ENCODE measurements around the gene SCIN.
A peak's percentile ranks its signal among the peaks of the same experiment; 100 is the strongest.
"Not testable (repeated sequence)": the region's sequence is repeated elsewhere in the genome, so short reads cannot be mapped to it uniquely, and the experiment has no call there.

The SCIN gene

DNA sequence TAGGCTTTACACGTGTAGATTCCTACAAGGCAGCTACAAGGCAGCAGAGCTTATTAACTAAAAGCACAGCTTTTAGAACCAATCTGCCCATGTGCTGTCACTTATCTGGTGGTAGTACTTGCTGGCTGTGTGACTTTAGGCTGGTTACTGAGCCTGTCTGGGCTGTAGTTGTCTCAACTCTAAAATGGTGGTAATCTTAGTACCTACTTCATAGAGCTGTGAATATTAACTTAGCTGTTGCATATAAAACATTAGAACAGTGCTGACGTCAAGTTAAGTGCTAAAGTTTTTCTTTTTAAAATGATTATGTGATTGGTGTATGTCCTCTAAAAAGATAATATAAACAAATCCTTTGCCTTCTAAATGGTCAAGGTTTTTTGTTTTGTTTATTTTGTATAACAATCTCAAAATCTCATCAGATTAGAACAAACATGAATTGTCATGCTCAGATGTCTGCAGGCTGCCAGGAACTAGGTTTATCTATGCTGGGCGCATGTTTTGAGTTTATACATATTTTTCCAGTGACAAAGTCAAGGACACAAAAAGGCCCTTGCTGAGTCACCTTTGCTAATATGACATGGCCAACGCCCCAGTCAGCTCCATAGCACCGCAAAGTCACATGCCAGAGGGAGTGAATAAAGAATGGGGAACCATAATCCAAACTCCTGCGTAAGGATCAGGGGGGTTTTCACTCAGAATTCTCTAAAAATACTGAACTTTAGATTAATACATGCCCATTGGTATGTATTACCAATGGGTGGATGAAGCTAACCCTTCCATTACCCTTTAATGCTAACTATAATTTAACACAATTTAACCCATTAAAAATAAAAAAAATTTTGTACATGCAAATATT, 77.1 kb downstream of the SCIN start:
- DNase-seq, result no peak

DNA sequence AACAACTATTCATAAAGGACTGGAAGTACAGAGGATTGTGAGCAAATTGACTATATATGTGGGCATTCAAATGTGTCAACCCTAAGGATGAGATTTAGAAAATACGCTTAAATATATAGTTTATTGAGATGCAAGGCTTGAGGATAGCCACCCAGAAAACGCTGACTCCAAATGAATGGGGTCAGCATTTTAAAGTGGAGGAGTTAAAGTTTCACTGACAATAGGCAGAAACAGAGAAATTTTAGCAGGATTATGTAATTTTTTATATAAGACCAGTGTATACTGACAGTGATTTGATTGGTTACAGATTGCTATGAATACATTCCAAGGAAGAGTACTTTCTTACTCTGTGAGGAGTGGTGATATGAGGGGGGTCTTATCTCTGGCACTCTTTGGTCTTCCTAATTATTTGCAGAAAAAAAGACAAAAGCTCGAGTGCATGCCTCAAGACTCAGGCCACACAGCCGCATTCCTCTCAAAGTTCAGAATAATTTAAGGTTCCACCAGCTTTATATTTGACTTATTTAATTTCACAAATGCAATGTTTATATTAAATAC, 78.3 kb downstream of the SCIN start:
- no peak for DNase-seq

DNA sequence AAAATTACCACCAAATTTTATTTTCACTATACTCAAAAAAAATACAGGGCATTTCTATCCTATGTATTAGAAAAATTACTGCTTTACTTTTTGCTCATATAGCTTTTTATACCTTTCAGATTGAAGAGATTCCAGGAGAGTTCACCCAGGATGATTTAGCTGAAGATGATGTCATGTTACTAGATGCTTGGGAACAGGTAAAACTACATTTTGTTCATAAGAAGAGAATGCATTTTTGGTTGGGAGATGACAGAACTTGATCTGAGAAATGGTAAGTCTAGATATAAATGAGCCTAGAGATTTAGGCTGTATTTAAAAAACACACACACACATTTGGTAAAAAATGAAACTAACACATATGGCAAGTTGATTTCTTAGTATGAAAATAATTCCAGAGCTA, 78.8 kb downstream of the SCIN start:
- DNase-seq, result no peak

DNA sequence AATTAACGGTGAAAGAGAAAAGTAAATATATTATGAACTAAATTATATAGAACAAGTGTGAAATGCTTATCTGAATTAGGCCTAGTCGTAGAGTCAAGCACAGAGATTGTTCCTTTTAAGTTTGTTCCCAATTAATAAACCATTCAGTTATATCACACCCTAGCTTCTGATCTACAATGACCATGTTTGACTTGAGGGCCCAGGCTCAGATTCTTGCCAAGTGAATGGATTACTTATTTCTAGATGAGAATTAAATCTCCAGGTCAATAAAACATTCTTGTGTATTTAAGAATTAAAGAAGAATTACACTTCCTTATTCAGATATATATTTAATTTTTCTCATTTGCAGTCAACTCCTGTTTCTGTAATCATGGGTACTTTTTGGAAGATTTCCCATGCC, 79.6 kb downstream of the SCIN start:
- no peak for DNase-seq

DNA sequence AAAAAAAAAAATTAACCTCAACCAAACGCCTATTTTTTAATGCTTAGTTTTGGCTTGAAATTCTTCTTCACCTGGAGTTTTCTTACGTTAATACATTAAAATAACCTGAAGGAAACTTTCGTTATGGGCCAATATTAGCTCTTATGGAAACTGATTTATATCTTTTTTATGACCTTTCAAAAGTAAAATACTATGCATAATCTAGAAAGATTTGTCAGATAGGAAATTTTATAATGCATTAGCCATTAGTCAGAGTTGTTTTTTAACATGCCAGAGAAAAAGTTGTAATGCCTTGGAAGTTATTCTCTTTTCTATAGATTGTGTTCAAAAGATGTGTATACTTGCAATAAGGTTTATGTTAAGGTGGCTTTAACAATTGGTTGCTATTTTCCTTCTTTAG, 82.6 kb downstream of the SCIN start:
- no peak for DNase-seq

DNA sequence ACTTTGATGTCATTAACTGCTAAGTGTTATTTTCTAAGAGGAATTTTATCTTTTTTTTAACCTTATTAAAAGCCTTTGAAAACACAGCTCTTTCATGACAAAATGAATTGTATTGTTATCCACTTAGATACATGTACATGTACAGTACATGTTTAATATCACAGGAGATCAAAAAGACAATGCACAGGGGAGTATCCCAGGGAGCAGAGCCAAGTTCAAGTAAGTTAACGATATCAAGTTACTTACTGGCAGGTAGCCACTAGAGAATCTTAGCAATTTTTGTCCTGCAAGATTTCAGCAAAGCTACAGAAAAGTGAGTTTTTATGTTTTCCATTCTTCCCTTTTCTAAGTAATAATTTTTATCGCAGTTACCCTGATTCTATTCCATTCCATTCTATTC, 83.0 kb downstream of the SCIN start:
- DNase-seq, result no peak

DNA sequence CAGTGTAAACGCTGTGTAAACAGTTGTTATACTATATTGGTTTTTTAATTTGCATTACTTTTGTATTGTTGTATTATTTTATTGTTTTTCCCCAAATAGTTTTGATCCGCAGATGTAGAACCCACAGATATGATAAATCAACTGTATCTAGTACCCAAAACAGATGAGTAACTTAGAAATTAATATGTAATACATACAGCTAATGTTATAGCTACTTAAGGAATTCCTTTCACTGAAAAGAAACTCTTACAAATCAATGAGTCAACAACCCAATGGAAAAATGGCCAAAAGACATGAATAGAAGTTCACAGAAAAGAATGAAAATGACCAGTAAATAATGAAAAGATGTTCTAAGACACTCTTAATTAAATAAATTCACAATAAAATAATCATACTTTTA, 84.6 kb downstream of the SCIN start:
- DNase-seq, result no peak

DNA sequence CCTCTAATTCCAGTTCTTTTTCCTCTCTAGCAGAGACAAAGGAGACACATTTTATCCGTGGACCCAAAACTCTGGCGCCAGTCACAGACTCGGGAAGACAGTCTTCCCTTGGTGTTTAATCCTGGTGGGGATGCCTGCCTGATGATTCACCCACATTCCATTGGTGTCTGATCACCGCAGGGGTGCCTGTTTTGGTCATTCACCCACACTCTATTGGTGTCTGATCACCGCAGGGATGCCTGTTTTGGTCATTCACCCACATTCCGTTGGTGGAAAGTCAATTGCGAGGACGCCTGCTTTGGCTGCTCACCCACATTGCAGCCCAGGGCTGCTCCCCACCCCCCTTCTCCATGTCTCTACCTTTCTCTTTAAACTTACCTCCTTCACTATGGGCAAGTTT, 89.9 kb downstream of the SCIN start:
- DNase-seq, result not testable (repeated sequence)

DNA sequence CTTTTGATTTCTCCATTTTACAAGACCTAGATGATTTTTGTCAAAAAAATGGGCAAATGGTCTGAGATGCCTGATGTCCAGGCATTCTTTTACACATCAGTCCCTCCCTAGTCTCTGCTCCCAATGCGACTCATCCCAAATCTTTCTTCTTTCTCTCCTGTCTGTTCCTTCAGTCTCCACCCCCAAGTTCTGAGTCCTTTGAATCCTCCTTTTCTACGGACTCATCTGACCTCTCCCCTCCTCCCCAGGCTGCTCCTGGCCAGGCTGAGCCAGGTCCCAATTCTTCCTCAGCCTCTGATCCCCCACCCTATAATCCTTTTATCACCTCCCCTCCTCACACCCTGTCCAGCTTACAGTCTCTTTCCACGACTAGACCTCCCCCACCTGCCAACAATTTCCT, 90.5 kb downstream of the SCIN start:
- not testable (repeated sequence) for DNase-seq

DNA sequence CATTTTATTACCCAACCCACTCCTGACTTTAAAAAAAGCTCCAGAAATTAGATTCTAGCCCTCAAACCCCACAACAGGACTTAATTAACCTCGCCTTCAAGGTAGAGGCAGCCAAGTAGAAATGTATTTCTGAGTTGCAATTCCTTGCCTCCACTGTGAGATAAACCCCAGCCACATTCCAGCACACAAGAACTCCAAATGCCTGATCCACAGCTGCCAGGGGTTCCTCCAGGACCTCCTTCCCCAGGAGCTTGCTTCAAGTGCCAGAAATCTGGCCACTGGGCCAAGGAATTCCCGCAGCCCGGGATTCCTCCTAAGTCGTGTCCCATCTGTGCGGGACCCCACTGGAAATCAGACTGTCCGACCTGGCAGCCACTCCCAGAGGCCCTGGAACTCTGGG, 91.1 kb downstream of the SCIN start:
- DNase-seq, result no peak

DNA sequence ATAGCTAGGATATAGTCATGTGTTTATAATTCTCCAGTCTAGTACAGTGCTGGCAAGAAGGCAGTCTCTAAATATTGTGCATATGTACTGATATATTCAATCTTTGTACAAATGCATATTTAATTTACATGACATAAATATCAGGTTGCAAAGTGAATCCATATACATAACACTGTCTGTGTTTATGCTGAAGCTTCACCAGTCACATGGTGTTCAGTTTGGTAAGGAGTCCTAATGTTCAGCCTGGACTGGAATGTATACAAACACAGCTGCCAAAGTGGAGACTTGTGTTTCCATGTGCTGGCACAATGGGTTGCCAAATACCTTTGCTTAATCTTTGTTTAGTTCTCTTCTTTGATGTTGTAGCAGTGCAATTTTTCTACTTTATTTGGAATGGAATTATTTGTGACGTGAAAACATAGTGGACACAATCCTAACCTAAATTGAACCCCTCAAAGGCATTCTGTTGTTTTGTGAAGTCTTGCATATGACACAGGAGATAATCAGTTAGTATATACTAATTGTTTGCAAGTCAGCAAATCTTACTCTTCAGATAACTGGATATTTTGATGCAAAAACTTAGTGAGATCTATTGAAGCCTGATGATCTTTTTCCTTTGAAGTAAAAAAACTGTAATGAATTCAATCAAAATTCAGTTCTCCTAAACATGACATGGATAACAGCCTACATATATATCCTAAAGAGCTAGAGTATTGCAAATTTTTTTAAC, 99.6 kb downstream of the SCIN start:
- DNase-seq, result no peak

DNA sequence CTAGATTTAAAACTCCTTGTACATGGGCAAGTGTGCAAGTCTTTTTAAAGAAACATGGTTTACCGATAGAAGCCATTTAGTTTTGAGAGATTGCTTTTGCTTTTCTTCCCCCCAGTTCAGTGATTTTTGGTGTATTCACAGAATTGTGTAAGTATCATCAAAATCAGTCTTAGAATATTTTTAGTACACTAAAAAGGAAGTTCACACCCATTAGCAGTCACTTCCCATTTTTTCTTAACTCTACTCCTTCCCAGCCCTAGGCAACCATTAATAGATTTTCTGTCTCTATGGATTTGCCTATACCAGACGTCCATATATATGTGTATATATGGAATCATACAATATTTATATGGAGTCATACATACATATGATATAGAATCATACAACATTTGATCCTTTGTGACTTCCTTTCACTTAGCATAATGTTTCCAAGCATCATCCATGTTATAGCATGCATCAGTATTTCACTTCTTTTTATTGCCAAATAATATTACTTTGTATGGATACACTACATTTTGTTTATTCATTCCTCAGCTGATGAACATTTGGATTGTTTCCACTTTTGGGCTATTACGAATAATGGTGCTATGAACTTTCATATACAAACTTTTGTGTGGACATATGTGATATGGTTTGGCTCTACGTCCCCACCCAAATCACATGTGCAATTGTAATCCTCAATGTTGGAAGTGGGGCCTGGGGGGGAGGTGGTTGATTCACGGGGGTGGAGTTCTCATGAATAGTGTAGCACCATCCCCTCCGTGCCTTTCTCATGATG, 100.4 kb downstream of the SCIN start:
- no peak for DNase-seq

DNA sequence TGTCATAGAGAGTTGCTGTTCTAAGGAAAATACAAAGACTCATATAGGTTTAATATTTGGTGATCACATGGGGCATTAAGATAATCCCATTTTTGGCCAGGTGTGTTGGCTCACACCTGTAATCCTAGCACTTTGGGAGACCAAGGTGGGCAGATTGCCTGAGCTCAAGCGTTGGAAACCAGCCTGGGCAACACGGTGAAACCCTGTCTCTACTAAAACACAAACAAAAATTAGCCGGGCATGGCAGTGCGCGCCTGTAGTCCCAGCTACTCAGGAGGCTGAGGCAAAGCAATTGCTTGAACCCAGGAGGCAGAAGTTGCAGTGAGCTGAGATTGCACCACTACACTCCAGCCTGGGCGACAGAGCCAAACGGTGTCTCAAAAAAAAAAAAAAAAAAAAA, 102.9 kb downstream of the SCIN start:
- not testable (repeated sequence) for DNase-seq

DNA sequence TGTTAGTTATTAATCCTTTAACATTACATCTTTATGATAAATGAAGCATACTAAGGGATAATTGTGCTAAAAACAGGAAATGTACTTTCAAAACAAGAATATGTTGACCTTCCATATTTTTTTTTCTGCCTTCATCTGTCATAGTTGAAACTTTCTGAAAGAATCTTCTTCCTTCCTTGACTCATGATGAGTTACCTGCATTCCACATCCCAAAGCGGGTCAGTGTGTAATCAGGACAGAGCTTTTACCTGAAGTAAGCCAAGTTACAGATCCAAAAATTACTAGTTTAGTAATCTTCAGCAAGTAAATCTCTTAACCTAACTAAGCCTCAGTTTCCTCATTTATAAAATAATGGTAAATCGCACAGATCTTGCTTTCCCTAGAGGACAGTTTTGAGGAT, 103.5 kb downstream of the SCIN start:
- DNase-seq, result no peak

DNA sequence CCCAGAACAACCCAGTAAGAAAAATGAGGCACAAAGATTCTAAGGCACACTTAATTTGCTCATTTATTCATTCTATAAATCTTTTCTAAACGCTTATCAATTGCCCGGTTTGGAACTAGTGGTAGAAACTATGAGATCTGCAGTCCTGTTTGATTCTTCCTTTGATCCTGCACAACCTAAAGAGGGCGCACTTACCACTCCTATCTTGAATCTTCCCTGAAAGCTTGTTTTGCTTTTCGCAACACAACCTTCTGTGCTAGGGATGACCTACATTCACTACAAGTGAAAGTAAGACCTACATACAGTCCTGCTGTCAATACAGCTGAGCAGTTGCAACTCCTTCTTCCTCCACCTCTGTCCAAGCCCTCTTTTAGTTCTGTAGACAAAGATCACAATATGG, 104.3 kb downstream of the SCIN start:
- no peak for DNase-seq

DNA sequence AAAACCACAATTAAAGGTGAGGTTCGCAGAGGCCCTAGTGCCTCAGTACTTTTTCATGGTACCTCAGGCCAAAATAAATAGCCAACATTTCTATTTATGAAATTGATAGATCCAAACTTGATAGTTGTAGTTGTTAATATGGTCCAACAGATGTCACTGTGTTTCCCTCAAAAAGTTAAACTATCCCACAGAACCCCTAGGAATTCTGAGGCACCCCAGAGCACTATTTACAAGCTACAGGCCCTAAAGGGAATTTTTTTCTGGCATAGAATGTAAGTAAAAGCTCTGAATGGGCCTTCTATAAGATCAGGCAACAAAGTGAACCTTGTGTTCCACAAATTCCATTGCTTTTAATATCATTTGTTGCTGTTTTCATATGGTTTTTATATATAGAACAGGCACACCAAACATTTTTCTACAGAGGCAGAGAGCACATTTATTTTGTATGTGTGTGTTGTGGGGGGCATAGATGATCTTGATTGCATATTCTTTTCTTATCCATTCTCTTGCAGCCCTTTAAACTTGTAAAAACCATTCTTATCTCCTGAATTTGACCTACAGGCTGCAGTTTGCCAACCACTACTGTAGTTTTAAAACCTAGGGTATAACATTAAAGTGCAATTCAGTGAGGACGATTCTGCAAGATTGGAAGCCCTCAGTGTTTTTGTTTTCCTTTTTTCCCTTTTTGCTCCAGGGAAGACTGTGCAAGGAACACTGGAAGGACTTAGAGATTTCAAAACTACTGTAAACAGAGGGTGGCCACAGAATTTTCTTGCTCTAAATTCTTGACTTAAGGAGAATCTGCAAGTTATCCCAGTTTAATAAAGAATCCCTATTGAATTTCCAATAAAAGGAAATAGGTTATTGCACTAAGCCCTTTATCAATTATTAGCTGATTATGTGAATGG, 113.4 kb downstream of the SCIN start:
- DNase-seq, result no peak

DNA sequence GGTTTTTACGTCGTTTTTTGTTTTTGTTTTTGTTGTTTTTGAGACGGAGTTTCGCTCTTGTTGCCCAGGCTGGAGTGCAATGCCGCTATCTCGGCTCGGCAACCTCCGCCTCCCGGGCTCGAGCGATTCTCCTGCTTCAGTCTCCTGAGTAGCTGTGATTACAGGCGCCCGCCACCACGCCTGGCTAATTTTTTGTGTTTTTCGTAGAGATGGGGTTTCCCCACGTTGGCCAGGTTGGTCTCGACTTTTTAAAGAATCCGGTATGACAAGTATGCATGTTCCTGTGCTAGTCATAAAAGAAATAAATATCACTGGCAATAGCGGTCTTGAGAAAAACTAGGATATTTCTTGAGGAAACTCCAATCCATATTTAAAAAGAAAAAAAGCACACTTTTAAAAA, 114.2 kb downstream of the SCIN start:
- DNase-seq, result no peak

DNA sequence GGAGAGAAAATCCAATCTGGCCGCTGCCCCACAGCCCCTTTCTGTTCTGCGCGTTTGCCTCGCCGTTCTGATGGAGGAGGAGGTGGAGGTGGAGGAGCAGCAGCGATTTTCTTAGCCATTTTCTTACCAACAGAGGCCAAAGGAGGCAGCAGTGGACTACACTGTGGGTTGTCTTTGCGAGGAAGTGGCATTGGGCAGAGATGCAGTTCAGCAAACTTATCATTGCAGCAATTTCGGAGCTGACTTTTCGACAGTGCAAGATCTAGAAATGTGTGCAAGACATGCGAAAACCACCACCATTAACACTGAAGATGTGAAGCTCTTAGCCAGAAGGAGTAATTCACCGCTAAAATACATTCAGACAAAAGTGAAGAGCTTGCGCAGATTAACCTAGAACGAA, 115.0 kb downstream of the SCIN start:
- peak in 24 of 56 donors; percentile 1 to 38 (median 8) for DNase-seq

DNA sequence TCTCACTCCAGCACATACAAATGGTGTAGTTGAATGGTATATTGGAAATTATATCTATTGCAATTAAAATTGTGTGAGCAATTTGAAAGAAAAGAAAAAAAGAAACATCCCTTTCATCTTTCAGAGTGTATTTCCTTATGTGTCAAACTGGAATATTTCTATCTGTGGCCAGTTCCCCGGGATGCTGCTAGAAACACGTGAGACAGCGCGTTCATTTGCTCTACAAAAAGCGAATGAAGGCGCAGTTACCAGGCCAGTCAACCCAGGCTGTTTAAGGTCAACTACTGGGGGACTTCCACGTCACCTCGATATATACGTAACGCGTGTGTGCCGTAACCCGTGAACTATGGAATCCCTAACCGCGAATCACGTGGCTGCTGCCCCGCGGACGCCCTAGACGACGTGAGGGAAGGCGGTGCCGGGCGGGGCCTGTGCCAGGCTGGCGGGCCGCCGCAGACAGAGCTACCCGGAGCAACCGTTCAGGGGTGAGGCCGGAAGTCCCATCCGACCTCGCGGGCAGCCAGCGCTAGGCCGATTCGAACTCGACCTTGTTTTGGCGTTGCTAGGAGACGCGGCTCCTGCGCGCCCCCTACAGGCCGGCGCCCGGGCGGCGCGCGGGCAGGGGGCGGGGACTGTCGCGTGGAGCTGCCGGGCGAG, 115.8 kb downstream of the SCIN start:
- DNase-seq, result peak; percentile 9 to 93 (median 78)

Data from nucleus accumbens (tissue), 56 donors.